Breast epithelium (tissue), 4 donors: ENCODE results near the gene VGLL2. TPM values are rescaled to one million over a fixed set of nuclear protein-coding genes. Genes with fewer than 3 reads are reported as not detected.

ENCODE experiments used
- DNase-seq, 2 donors: peaks; one replicate each; pipeline ENCODE4 v3.0.0-alpha.2; 2019; ENCODE audit warnings: low spot score in 2 of 2
- H3K27ac ChIP-seq, 2 donors: fragments of 200-600 bp; sonication (generic) in 1 of 2; one replicate each; pipeline ENCODE4 v1.5.1; 2016 to 2019; ENCODE audit warnings: mild to moderate bottlenecking in 1 of 2
- H3K27me3 ChIP-seq, 2 donors: fragments of 200-600 bp; sonication (generic) in 1 of 2; one replicate each; pipeline versions ENCODE4 v1.5.1 to v1.6.0; 2017 to 2019; ENCODE audit warnings: control low read depth in 1 of 2, mild to moderate bottlenecking in 1 of 2
- H3K36me3 ChIP-seq: fragments of 200-600 bp; one replicate; pipeline ENCODE4 v1.5.1; 2019
- H3K4me1 ChIP-seq, 2 donors: fragments of 200-600 bp; sonication (generic); one replicate each; pipeline ENCODE4 v1.5.1; 2016 to 2019; ENCODE audit warnings: control low read depth in 1 of 2
- H3K4me3 ChIP-seq, 3 donors: fragments of 200-600 bp; sonication (generic); 1 replicate in 2 of 3; 2 replicates in 1 of 3; pipeline ENCODE4 v1.5.1; 2016 to 2019; ENCODE audit warnings: mild to moderate bottlenecking in 3 of 3, moderate library complexity in 2 of 3
- H3K9me3 ChIP-seq, 2 donors: fragments of 200-600 bp; sonication (generic) in 1 of 2; one replicate each; pipeline ENCODE4 v1.5.1; 2016 to 2019; ENCODE audit warnings: control low read depth in 1 of 2
- CTCF ChIP-seq, 3 donors: fragments of 450-650 bp; IDR thresholded peaks; one replicate each; pipeline ENCODE4 v1.5.1; 2016 to 2017; ENCODE audit warnings: antibody characterized with exemption in 3 of 3, mild to moderate bottlenecking in 3 of 3, moderate library complexity in 3 of 3
- POLR2A ChIP-seq: fragments of 450-650 bp; IDR thresholded peaks from one replicate; pipeline ENCODE4 v1.6.1; 2016; ENCODE audit warnings: antibody characterized with exemption, mild to moderate bottlenecking, moderate library complexity
- POLR2AphosphoS5 ChIP-seq, 3 donors: sonication (generic); formaldehyde crosslinking; IDR thresholded peaks; one replicate each; pipeline ENCODE4 v1.6.1; 2017; ENCODE audit warnings: antibody characterized with exemption in 3 of 3
- intact Hi-C: fragments of 100-400 bp; cut with DNase I; formaldehyde crosslinking; loops from one replicate; pipeline ENCODE4 v1.15.1; 2023; ENCODE audit warnings: low total_unique reads
- total RNA-seq, 3 donors: library from RNA; depleted of rRNA; stranded (reverse); fragments of >200 nt; gene quantifications; one replicate each; pipeline ENCODE4 v1.1.0, GENCODE V29; 2016

VGLL2 gene
- not detected for total RNA-seq

GRCh38 chr6:117265410-117266256, at the start of gene VGLL2:
VGLL2 (plus strand) TSS chr6:117265558; CDS start chr6:117265764, 206 bp downstream.
- Histone ChIP-seq H3K36me3 (no peaks in the 10 kb centered on the region), H3K27ac (no peak within 1 kb of the TSS), H3K4me1 (peaks cover 3 to 5% of the 10 kb centered on the region in 2 donors), H3K9me3 (no peaks in the 10 kb centered on the region), H3K27me3 (peaks cover 0 to 94% of the 10 kb centered on the region in 2 donors), H3K4me3 (peak within 1 kb of the TSS; percentile 26 to 69 (median 45))
- TF ChIP-seq POLR2AphosphoS5 (IDR thresholded peaks at IDR 0.05) (no peak), POLR2A (no peak), CTCF (IDR thresholded peaks at IDR 0.05) (no peak)
- intact Hi-C loops = loop anchor here (5.0 kb wide), 1 partner anchor 832 kb away; no protein-coding TSS in a partner anchor
- DNase-seq = no peak

GRCh38 chr6:117222861-117223260, 42.5 kb upstream of the VGLL2 start:
- H3K4me1 ChIP-seq = no peaks in the 10 kb centered on the region
- no peak for DNase-seq
- no peaks in the 10 kb centered on the region for H3K9me3 ChIP-seq
- intact Hi-C loops = no loop called here
- H3K36me3 ChIP-seq = no peaks in the 10 kb centered on the region
- H3K27ac ChIP-seq = no peak overlapping the region
- TF ChIP-seq CTCF (IDR thresholded peaks at IDR 0.05) (no peak), POLR2A (no peak), POLR2AphosphoS5 (IDR thresholded peaks at IDR 0.05) (no peak)
- no peaks in the 10 kb centered on the region for H3K27me3 ChIP-seq
- H3K4me3 ChIP-seq = no peak overlapping the region

- intact Hi-C loops = no loop called here
Observed at GRCh38 chr6:117226778-117227177, 38.6 kb upstream of the VGLL2 start.

GRCh38 chr6:117227245-117227962, 38.0 kb upstream of the VGLL2 start:
- H3K9me3 ChIP-seq = peaks cover 0 to 10% of the 10 kb centered on the region in 2 donors
- intact Hi-C loops = no loop called here
- no peak for DNase-seq
- H3K36me3 ChIP-seq = no peaks in the 10 kb centered on the region
- H3K4me1 ChIP-seq = no peaks in the 10 kb centered on the region
- no peak for TF ChIP-seq POLR2AphosphoS5 (IDR thresholded peaks at IDR 0.05)
- no peak for TF ChIP-seq POLR2A
- no peak for TF ChIP-seq CTCF (IDR thresholded peaks at IDR 0.05)
- no peak overlapping the region for H3K4me3 ChIP-seq
- H3K27ac ChIP-seq = no peak overlapping the region
- H3K27me3 ChIP-seq = no peaks in the 10 kb centered on the region

More at GRCh38 chr6:117226778-117227177, 38.6 kb upstream of the VGLL2 start:
- Histone ChIP-seq H3K4me1 (no peaks in the 10 kb centered on the region), H3K27ac (no peak overlapping the region), H3K9me3 (peaks cover 0 to 10% of the 10 kb centered on the region in 2 donors), H3K27me3 (no peaks in the 10 kb centered on the region), H3K4me3 (no peak overlapping the region), H3K36me3 (no peaks in the 10 kb centered on the region)
- TF ChIP-seq POLR2A (no peak), CTCF (IDR thresholded peaks at IDR 0.05) (no peak), POLR2AphosphoS5 (IDR thresholded peaks at IDR 0.05) (no peak)
- no peak for DNase-seq

- no peaks in the 10 kb centered on the region for H3K27me3 ChIP-seq
- TF ChIP-seq POLR2AphosphoS5 (IDR thresholded peaks at IDR 0.05) (no peak), POLR2A (no peak), CTCF (IDR thresholded peaks at IDR 0.05) (no peak)
- DNase-seq = no peak
- H3K36me3 ChIP-seq = no peaks in the 10 kb centered on the region
- no peak overlapping the region for H3K4me3 ChIP-seq
- intact Hi-C loops = no loop called here
- H3K4me1 ChIP-seq = no peaks in the 10 kb centered on the region
- no peak overlapping the region for H3K27ac ChIP-seq
- H3K9me3 ChIP-seq = peaks cover 0 to 10% of the 10 kb centered on the region in 2 donors
Observed at GRCh38 chr6:117228202-117228601, 37.2 kb upstream of the VGLL2 start.
